NAMALWA (cell line): ENCODE results near the gene FAM162B.
"Not testable (repeated sequence)": the region's sequence is repeated elsewhere in the genome, so short reads cannot be mapped to it uniquely, and the experiment has no call there.

ENCODE experiments used
- DNase-seq: peaks from one replicate; pipeline ENCODE4 v3.0.0-alpha.2; 2015; ENCODE audit warnings: low spot score

Gene FAM162B

GRCh38 chr6:116726947-116727346 lies 38.6 kb downstream of the FAM162B start:
- no peak for DNase-seq

DNA sequence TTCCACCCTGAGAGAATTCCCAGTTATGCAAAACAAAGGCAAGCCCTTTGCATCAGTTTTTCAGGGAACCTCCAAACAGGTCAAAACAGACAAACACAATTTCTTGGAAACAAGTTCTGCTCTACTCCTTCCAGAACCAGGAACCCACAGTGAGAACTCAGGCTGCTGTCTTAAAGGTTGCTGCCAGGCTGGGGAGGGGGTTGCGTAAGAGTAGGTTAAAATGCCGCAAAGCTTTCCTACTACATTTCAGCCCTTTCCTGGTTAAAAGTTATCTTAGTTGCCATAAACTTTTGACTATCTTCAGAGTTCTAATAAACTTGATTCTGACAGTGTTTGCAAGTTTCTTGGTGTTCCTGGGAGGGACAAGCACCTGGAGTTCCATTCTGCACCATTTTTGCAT lies 50.8 kb downstream of the FAM162B start:
- no peak for DNase-seq

GRCh38 chr6:116714296-116714695 lies 51.2 kb downstream of the FAM162B start:
- no peak for DNase-seq

DNA sequence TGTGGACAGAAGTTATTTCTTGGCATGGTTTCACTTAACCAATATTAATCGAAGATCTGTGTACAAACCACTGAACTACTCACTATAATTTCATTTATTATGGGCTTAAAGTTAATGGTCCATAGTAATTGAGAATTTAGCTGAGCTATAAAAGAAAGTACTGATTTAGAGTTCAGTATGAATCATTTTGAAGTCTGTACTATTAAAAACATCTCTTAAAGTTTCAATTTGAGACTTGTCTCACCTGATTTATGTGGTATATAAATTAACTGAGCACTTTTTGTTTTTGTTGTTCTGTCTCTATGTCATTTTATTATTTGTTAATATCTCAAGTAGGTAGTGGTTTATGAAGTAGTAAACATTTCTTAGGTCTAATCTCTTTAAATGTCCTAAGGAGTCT lies 59.6 kb downstream of the FAM162B start:
- DNase-seq, result no peak

- not testable (repeated sequence) for DNase-seq
Measured at GRCh38 chr6:116703888-116704287, 61.6 kb downstream of the FAM162B start.
